Measurements from ENCODE around the gene SIAH2. TPM values are rescaled to one million over a fixed set of nuclear protein-coding genes. Genes with fewer than 3 reads are reported as not detected.

The SIAH2 gene
- polyA plus RNA-seq, 4 donors, result 19.2 to 21.2 (median 19.9) TPM

DNA sequence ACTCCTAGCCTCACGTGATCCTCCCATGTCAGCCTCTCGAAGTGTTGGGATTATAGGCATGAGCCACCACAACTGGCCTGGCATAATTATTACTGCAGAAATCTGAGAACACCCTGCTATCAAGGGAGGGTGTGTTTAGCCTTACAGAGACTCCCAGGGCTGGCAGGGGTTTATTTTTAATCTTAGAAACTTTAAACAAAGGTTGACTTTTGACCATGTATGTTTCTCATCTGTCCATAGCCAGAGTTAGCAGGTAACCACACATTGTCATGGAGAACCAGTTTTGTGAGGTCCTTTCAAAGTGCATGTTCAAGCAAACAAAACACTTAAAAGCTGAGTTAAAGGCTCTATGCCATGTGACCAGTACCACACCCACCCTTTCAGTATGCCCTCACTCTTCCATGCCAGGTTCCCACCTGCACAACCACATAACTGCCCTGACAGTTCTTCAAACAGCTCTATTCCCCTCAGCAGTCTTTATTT is 11.1 kb downstream of the SIAH2 start:
- no peak for DNase-seq (ENCODE audit: low read depth in 4 of 4, low spot score in 3 of 4)

DNA sequence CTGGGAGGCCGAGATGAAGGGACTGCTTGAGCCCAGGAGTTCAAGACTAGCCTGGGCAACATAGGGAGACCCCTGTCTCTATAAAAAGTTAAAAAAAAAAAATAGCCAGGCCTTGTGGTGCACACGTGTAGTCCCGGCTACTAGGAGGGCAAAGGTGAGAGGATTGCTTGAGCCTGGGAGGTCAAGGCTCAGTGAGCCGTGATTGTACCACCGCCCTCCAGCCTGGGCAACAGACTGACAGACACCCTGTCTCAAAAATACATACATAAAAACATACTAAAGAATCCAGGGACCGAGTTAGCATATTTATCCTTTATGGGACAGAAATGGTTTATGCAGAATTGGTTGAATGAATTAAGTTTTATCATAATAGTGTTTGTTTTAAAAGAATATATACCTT is 13.7 kb downstream of the SIAH2 start:
- DNase-seq (ENCODE audit: low read depth in 4 of 4, low spot score in 3 of 4), result no peak

DNA sequence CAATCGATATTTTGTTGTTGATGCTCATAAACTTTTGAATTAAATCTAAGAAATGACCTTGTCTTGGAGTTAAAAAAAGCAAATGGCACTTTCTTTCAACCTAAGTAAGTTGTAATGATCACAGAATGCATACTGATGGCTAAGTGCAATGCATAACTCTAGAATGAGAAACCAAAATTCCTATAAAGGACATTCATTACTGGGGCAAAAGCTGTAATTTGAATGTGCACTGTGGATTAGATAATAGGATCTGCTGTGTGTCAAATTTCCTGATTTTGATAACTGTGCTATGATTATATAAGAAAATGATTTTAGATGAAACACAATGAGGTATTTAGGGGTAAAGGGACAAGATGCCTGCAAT is 14.3 kb downstream of the SIAH2 start:
- DNase-seq (ENCODE audit: low read depth in 4 of 4, low spot score in 3 of 4), result no peak

DNA sequence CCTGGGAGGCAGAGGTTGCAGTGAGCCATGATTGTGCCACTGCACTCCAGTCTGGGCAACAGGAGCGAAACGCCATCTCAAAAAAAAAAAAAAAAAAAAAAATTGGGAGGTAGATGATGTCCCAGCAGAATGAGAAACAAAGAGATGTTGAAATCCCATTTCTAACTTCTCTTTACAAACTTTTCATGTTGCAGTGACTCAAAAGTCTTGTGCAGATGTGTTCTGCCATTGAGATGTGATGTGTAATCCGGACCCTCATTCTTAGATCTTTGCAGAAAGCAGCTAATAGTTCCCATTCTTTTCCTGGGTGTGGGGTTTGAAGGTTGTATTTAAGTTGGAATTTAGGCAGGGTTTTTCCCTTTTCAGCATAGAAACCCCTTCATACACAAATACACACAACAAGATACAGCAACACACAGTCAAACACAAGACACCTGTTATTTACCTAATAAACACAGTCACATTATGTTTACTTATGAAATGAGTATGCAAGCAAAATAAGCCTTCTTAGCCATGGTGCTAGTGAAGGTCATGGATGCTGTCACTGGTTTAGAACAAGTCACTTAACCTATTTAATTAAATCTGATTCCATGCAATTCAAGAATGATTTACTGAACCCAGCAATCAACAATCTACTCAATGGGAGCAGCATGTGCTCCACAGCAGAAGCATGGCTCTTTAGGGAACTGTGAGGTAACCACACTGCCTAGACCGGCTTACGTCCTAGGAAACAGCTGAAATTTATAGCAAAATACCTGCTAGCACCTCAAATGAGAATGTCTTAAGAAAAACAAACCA is 14.9 kb downstream of the SIAH2 start:
- no peak for DNase-seq (ENCODE audit: low read depth in 4 of 4, low spot score in 3 of 4)

DNA sequence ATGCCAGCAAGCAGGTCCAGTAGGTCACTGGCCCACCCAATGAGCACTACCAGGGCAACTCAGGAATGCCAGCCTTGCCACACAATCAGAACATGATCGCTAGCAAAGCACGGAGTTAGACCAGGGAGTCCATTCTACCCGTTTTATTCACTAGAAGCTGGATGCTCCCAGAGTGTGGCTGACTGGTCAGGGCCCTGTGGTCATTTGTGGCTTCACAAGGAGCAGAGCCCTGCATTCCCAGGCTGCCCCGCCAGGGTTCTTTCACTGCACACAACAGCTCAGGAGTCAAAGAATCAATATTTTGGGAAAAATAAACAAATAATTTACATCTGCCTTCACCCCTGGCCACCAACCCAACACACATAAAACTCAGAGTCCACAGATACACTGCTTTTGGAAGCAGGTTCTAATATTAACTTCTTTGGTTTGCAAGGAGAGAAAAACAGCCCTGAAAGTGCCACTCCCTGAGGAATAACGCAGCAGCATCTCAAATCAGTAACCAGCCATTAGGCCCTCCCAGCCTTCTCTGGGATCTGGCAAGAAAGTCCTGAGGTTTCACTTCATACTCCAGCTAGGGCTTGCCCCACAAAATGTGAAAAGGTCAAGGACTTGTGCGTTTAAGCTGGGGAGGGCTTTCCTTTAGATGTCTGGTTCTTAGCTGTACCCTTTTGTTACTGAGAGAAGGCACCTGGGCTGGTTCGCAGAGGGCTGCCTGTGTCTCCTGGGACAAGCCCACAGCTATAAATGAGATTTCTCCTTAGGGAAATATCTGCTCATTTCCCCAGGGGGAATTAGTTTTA is 16.0 kb downstream of the SIAH2 start:
- DNase-seq (ENCODE audit: low read depth in 4 of 4, low spot score in 3 of 4), result no peak

DNA sequence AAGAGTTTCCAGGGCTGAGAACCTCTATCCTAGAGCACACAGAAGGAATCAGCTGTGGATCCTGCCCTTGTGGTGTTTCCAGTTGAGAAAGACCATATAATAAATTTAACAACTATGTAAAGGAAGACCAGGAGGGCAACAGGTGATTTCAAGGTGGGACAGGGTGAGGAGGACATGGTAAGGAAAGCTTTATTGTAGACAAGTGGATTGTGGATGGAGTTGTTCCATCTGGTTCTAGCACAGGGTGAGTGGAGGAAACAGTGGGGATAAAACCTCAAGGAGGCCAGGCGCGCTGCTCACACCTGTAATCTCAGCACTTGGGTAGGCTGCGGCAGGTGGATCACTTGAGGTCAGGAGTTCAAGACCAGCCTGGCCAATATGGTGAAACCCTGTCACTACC is 17.1 kb downstream of the SIAH2 start:
- no peak for DNase-seq (ENCODE audit: low read depth in 4 of 4, low spot score in 3 of 4)

DNA sequence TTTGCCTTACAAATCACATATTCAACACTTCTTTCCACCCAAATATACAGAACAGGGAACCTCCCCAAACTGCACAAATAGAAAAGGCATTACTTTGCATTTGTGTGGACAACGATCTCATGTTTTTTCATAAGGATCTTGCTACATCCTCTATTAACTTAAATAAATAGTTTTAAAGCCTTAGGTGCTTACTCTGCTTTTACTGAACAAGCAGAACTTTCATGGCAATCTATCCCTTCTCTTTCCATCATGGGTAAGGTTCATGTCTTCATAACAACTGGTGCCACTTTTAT is 18.1 kb downstream of the SIAH2 start:
- no peak for DNase-seq (ENCODE audit: low read depth in 4 of 4, low spot score in 3 of 4)

DNA sequence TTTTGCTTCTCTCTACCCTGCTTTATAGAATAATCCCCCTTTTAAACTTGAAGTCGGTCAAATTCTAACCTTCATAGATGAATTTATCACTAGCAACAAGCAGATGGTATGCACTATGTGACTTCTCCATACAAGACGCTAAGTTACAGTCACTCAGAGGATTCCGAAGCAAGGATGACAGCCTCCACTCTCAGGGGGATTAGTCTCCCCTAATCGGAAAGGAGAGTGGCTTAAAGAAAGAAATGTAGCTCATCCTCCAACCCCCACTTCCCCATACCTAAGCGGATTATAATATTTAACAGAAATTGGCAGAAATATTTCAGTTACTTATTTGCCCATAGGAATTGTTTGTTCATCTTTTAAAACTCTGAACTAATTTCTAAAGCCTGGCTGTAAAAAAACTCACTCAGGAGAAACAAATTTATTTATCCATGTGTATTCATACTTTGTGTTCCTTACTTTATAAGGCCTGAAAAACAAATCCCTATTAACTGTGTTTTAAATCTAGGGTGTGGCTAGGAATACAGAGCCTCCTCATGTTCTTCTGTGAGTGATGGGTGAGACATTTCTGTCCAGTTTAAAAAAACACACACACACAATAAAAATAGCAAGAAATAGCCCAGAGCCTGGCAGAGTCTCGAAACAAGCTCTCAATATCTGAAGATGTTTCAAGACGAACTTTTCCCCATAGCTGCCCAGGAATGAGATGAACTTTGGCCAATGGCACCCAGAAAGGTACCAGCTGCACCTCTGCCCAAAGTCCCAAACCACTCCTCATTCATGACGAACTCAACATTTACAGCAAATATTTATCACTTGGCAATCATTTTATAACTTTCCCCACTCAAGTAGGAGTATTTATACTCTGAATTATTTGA is 18.7 kb downstream of the SIAH2 start:
- no peak for DNase-seq (ENCODE audit: low read depth in 4 of 4, low spot score in 3 of 4)

DNA sequence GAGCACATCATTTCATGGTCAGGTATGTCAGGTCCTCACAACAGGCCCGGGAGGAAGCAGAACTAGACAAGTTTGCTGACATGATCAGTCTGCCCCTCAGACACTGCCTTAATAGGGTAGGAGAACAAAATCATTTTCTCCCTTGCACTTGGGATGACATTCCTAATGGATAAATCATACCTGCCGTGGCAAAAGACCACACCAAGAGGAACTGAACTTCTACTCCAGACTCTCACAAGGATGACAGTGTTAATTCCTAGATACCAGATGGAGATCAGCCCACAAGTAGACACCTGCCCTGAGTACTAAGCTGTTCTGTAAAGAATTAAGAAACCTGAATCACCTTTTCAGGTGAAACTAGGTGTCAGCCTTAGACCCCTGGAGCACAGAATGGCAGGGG is 19.5 kb downstream of the SIAH2 start:
- no peak for DNase-seq (ENCODE audit: low read depth in 4 of 4, low spot score in 3 of 4)

DNA sequence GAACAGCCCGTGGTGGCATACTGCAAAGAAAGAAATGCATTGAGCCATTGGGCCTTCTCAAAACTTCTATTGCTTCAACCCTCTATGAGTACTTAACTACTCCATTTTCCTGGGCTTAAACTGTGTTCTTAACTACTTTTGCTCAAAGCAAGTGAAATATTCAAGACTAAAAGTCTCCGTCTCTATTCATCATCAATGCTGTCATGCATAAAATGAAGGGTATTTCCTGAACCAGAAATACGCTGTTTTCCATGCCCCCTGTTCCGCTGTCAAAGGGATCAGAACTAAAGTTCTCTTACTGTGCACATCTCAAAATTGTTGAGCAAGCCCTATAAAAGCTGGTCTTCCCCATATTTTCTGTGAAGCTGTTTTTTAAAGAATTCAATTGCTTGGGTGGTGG is 20.3 kb downstream of the SIAH2 start:
- DNase-seq (ENCODE audit: low read depth in 4 of 4, low spot score in 3 of 4), result no peak

DNA sequence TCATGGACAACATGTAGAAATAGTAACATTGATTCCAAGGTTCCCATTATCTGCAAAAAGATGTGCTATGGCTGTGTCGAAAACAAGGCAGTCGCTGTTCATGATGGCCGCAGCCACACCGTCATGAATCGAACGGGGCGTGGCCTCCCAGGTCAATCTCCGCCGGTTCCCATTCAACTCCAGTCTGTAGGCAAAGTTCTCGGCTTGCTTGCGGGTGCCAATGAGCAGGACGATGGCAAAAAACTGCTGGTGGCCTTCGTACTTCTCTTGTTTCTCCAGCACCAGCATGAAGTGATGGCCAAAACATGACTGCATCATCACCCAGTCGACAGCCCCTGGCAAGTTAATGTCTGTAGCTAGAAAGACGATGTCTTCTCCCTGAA is 20.8 kb downstream of the SIAH2 start:
- DNase-seq (ENCODE audit: low read depth in 4 of 4, low spot score in 3 of 4), result no peak

DNA sequence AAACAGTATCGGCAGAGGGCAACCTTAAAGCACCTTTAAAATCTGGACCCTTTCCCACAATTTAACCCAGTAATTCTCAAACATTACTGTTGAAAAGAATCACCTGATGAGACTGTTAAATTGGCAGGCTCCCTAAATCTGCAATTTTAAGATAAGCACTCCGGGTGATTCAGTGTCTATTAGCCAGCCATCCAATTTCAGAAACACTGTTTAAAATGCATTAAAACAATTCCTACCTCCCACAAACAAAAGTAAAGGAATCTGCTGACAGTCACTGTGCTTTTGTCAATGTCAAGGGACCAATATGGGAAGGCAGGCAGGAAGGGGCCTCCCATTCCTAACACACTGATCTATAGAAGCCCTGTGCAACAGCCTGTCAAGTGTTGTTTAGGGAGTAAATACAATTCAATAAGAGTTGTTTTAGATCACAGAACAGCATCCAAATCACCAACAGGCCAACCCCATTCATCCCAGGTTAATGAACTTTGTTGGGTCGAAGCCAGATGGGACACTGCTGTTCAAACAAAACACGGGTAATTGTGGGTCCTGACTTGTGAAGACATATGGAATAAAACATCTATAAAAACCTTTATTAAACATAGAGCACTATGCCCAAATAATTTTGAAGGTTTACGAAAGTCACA is 21.4 kb downstream of the SIAH2 start:
- no peak for DNase-seq (ENCODE audit: low read depth in 4 of 4, low spot score in 3 of 4)

DNA sequence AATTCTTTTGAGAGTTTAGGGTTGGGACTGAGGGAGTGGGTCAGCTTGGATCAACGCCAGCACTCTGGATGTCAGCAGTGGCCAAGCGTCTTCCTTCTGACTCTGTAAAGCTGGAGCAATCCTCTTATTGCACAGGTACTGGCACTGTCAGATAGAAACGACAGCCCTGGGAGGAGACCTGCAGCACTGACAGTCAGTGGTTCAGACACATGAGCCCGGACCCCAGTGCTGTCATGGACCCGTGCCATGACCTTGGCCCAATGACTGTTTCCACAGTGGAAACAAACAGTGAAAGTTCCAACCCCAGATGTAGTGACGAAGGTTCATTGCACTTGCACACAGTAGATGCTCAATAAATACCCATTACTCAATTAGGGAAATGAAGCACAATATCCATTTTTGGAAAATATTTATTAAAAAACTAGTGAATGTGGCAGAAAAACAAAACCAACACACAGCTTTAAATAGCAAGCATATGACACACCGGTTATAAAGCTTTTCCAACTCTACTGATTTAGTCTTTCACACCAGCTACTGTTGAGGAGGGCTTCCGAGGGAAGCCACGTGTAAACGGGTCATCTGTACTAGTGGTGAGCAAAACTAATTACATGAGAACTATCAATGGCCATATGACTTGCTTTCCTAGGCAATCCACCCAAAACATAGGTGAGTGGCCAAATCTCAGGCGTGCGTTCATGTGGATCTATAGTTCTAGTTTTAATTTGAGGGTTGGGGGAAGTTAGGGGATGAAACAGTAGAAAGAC is 22.1 kb downstream of the SIAH2 start:
- no peak for DNase-seq (ENCODE audit: low read depth in 4 of 4, low spot score in 3 of 4)

DNA sequence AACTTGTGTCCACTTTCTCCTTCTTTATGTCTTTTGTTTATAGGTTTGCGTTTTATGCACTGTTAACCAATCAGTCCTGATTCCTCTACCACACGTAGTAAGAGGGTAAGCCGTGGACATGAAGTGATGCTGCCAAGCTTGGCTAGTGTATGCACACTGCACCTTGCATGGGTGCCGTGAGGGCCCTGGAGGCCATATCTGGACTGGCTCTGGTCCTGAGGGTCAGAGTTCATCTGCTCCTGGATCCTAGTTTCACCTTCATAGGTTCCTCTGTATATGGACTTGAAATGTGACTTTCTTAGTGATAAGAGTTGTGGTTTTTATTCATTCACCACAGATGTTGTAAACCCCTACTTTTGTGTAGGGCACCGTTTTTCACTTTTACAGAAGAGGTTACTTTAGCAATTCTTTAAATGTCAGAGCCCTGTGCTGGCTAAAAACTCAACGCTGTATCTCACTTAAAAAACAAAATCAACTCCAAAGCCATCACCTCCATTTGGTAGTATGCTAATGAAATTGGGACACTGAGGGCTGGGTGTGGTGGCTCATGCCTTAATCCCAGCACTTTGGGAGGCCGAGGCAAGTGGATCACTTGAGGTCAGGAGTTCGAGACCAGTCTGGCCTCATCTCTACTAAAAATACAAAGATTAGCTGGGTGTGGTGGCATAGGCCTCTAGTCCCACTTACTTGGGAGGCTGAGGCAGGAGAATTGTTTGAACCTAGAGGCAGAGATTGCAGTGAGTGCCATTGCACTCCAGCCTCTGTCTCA is 22.9 kb downstream of the SIAH2 start:
- DNase-seq (ENCODE audit: low read depth in 4 of 4, low spot score in 3 of 4), result no peak

DNA sequence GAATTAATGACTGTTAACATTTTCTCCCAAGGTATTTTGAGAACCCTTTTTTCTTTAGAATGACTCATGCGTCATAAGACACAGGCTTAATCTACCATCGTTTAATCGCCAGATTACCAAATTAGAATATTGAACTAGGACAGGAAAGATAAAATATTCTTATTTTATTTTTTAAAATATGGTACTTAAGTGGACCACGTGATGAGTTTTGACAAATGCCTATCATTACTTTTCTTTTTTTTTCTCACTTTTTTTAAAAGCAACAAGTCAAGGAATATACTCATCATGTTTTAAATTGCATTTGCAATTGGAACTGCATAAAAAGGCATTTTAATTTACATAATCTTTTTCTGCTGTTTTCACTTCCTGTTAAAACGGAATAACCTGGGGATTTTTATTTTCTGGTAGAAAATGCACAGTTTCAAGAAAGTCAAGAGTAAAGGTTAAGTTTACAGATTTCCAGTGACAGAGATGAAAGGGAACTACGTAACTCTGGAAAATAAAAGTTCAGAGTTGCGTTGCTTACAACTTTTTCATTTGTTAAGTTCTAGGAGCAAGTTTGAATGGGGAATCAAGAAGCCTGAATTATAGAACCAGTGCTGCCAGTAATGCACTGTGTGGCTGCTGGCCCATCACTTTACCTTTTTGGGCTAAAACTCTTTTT is 23.6 kb downstream of the SIAH2 start:
- DNase-seq (ENCODE audit: low read depth in 4 of 4, low spot score in 3 of 4), result no peak

DNA sequence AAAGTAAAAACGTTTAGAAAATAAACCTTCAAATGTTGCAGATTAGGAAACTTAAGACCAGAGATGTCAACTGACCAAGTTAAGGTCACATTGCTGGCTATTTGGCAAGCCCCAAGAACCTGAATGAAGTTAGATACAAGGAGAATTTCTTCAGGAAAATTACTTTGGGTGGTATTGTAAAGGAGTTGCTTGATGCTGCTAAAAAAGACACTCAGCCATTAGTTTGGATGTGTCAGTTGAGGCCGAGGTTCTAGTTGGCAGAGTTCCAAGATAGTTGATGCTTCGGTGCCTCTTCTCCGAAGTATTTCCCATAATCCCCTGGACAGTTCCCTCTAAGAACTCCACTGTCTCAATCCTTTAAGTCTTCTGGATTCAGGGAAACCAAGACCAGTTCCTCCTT is 24.3 kb downstream of the SIAH2 start:
- no peak for DNase-seq (ENCODE audit: low read depth in 4 of 4, low spot score in 3 of 4)

DNA sequence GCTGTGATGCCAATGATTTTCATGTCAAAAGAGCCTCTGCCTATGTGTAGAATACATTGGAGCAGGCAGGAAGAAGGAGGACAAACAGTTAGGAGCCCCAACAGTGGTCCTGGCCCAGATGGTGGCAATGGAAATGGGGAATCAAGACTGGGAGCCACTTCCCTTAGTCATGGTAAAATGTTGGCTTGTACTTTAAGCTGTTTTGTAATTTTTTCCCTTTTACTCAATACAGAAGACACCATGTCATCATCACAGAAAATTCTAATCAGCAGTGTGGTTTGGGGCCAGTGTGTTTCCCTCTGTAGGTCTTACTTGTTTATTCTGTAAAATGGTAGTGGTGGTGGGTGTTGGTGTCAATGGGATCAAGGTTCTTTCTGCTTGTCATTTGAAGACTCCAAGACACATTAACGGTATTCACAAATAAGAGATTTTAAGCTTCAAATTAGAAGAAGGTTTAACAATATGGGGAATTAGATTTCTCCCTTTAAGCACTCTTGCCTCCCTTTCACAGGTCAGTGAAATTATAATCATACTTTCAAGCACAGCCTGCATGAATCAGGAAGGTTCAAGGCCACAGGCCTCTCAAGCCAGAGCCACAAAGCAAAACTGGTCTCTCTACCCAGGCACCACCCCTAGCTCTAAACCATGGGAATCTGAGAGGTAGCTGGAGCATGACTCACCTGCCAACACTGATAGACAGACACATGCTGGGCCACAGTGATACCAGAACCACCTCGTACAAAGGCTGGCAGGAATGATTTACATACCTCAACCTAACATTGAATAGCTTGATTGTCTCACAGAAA is 24.9 kb downstream of the SIAH2 start:
- no peak for DNase-seq (ENCODE audit: low read depth in 4 of 4, low spot score in 3 of 4)

All from right renal pelvis (tissue), 4 donors.